Measurements from ENCODE around the gene HNRNPUL1.
"Not testable (repeated sequence)": the region's sequence is repeated elsewhere in the genome, so short reads cannot be mapped to it uniquely, and the experiment has no call there.

The HNRNPUL1 gene

DNA sequence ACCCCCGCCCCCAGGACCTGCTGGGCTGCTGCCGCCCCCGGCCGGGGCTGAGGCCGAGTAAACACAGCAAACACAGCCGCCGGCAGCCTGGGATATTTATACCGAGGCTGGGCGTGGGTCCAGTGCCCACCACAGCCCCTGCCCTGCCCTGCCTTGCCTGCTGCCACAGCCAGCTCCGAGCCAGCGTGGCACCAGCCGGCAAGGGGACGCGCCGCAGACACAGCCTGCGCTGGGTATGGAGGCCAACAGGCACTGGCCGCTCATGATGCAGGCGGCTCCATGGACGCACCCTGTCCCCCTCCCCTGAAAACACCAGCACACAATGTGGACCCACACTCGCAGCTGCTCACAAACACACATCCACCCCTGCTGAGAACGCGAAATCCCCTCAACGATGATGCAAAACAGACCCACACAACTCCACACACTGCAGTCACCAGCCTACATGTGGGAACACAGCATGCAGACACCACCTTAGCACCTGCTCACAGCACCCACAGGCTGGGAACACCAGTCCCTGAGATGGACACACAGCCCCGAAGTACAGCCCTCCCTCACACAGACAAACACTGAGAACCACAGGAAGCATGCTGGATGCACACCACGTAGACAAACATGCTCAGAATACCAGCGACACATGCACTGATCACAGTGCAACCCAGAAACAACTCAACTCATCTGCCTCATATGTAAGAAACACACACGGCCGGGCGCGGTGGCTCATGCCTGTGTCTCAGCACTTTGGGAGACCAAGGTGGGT is 62.0 kb downstream of the HNRNPUL1 start:
- DNase-seq (ENCODE audit: low read depth in 2 of 2): peak in 1 of 2 experiments; percentile 47

DNA sequence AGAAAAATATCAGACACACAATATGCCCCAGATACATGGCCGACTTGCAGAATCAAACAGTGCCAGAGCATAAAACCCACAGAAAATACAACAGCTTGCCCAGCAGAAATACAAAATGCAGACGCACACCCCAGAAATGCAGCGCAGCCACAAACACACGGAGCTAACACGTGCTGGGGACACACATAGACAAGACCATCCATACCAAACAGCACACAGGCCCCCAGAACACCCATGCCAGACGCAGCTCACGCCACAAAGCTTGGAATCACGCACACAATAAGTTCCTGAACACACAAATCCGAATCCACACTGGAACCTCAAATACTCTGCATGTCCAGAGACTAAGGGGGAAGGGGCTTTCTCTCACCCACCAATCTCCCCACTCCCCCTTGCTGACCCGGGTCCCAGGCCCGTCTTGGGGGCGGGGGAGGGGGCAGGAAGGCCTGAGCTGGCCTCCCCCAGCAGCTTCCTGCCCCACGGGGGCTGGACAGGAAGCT is 63.0 kb downstream of the HNRNPUL1 start:
- DNase-seq (ENCODE audit: low read depth in 2 of 2): no peak

DNA sequence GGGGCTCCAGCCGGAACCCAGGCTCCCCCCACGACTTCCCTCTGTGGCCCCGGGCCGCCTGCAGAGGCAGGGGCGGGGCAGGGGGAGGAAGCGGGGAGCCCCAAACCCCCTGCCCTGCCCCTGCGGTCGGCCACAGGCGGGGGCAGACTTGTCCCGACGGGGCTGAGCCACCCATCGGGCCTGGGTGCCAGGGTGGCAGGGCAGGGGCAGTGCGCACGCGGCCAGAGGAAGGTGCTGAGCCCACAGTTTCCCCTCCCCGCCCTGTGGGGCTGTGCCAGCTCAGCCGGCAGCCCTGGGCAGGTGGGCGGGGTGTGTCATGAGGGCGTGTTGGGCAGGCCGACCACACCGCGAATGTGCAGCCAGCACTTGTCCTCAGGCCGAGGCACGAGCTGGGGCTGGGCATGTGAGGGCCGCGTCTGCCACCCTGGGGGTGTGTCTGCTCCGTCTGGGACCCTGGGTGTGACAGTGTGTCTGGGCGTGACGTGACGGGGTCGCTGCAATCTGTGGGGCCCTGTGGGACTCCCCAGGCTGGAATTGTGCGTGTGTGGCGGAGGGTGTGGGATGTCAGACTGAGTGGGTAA is 63.5 kb downstream of the HNRNPUL1 start:
- DNase-seq (ENCODE audit: low read depth in 2 of 2): no peak

DNA sequence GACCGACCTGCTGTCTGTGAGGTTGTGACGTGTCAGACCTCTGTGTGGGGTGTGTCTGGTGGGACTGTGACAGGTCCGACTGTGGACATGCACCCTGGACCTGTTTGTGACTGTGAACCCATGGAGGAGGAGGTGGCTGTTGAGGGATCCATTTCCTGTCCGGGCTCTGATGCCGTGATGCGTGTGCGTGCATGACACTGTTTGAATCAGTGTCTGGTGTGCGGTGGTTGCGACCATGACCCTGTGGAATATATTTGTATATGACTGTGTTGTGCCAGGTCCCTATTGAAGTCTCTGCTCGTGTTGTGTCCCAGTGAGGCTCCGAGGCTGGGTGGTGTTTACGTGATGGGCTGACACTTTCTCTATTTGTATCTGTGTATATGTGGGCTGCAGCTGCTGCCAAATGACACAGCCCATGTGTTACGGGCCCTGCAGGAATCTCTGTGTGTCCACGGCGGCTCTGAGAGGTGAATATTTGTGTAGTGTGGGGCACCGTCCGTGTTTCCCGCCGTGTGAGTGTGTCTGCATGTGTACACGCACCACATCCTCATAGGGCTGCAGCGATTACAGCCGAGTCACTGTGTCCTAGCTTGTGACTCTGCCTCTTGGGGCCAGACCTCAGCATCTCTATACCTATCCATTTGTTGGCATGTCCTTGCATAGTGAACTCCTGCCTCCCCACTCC is 64.1 kb downstream of the HNRNPUL1 start:
- no peak for DNase-seq (ENCODE audit: low read depth in 2 of 2)

DNA sequence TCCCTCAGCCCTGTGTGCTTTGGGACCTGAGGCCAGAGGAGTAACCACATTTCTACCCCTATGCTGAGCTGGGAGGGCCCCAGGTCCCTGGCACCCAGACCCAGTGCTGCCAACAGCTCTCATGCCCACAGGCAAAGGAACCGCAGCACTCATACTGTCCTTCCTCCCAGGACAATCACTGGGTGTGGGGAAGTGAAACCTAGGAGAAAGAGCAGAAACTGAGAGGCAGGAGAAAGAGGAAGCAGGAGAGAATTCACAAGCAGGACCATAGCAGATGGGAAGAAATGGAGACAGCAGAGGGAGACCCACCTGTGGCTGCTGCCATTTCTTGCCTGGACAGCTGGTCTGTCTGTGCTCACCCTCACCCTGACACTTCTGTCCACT is 64.7 kb downstream of the HNRNPUL1 start:
- no peak for DNase-seq (ENCODE audit: low read depth in 2 of 2)

- no peak for DNase-seq (ENCODE audit: low read depth in 2 of 2)
Measured at GRCh38 chr19:41330481-41330880, 66.3 kb downstream of the HNRNPUL1 start.

DNA sequence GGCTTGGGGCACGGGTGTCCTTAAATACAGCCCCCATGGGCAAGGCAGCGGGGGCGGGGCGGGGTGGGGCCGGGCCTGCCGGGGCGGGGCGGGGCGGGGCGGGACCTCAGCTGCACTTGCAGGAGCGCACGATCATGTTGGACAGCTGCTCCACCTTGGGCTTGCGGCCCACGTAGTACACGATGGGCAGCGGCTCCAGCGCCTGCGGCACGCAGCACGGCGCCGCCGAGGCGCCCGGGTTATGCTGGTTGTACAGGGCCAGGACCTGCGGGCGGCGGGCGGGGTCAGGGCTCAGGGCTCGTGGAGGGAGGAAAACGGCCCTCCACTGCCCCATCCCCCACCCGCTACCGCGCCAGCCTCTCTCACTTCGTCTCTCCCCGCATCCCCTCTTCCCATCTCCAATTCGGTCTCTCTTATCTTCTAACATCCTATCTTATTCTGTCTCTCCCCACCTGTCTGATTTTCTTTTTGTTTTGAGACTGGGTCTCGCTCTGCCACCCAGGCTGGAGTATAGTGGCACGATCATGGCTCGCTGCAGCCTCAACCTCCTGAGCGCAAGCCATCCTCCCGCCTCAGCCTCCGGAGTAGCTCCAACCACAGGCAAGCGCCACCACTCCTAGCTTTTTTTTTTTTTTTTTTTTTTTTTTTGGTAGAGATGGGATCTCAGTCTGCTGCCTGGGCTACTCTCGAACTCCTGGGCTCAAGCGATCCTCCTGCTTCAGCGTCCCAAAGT is 66.9 kb downstream of the HNRNPUL1 start:
- DNase-seq (ENCODE audit: low read depth in 2 of 2): no peak

DNA sequence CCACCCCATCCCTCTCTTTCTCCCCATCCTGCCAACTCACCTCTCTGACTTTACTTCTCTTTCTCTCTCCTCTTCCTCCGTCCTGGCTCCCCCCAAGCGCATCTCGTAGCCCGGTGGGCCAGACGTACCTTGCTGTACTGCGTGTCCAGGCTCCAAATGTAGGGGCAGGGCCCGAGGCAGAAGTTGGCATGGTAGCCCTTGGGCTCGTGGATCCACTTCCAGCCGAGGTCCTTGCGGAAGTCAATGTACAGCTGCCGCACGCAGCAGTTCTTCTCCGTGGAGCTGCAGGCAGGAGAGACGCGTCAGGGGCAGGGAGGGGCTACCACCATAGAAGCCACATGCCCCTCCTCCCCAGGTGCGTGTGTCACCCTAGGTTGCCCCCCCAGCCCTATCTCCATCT is 67.8 kb downstream of the HNRNPUL1 start:
- DNase-seq (ENCODE audit: low read depth in 2 of 2): no peak

DNA sequence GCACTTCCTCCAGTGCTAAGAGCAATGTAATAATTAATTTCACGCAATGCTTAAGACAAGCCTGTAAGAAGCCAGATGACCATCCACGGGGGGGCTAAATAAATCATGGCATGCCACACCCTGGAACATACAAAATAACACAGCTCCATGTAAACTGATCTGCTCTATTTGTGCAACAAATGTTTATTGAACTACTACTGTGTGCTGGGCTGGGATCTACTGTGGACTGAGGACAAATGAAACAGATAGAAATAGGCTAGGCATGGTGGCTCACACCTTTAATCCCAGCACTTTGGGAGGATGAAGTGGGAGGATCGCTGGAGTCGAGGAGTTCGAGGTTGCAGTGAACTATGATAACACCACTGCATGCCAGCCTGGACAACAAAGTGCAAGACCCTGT is 68.3 kb downstream of the HNRNPUL1 start:
- no peak for DNase-seq (ENCODE audit: low read depth in 2 of 2)

GRCh38 chr19:41334793-41335192 is 70.6 kb downstream of the HNRNPUL1 start:
- DNase-seq (ENCODE audit: low read depth in 2 of 2): no peak

GRCh38 chr19:41335467-41335866 is 71.3 kb downstream of the HNRNPUL1 start:
- no peak for DNase-seq (ENCODE audit: low read depth in 2 of 2)

DNA sequence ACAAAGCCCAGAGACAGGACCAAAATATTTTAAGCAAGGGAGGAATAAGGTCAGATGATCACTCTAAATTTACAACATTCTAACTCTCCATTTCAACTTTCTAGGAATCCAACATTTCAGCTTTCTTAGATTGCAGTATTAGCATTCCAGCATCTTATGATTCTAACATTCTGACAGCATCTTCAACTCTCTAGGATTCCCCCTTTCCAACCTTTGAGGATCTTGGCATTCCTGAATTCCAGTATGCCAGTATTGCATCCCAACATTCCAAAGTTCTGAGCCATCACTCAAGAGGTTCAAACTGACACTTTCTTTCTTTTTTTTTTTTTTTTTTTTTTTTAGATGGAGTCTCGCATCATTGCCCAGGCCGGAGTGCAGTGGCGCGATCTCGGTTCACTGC is 75.8 kb downstream of the HNRNPUL1 start:
- peak in 1 of 2 experiments; percentile 53 for DNase-seq (ENCODE audit: low read depth in 2 of 2)

DNA sequence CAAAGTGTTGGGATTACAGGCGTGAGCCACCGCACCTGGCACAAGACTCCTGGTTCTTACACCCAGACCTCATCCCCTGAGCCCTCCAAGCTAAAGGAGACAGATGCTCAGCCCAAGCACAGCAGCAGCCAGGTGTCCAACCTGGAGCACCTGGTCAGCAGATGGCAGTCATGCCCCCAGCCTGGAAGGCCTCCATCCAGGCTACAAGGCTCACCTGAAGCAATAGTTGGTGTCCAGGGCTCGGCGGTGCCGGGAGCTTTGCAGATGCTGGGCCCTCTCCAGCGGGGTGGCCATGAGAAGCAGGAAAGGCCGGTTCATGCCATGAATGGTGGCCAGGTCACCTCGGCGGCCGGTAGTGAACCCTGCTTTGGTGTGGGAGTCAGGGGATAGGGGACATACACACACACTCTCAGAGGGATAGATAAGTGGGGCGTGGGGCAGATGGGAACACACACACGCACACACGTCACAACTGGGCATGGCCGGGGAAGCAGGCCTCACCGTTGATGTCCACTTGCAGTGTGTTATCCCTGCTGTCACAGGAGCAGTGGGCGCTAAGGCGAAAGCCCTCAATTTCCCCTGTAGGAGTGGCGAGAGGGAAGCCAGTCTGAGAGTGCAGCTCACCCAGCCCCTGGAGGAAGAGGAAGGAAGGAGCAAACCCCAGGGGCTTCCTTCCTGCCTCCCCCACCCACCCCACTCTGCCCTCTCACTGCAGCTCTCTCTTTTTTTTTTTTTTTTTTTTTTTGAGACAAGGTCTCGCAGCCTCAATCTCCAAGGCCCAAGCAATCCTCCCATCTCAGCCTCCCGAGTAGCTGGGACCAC is 77.7 kb downstream of the HNRNPUL1 start:
- DNase-seq (ENCODE audit: low read depth in 2 of 2): no peak

DNA sequence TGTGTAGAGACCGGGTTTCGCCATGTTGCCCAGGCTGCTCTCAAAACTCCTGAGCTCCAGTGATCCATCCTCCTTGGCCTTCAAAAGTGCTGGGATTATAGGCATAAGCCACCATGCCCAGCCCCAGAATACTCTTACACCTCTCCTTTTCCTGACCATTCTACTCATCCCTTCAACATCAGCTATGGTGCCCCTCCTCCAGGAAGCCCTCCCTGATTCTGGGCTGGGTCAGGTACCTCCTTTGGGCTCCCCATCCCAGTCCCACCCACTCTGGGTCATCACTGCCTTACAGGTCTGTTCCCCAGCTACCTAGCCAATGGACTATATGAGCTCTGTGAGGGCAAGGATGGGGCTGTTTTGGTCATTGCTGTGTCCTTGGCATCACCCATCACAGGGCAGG is 80.0 kb downstream of the HNRNPUL1 start:
- no peak for DNase-seq (ENCODE audit: low read depth in 2 of 2)

GRCh38 chr19:41346916-41347315 is 82.7 kb downstream of the HNRNPUL1 start:
- DNase-seq (ENCODE audit: low read depth in 2 of 2): not testable (repeated sequence)

DNA sequence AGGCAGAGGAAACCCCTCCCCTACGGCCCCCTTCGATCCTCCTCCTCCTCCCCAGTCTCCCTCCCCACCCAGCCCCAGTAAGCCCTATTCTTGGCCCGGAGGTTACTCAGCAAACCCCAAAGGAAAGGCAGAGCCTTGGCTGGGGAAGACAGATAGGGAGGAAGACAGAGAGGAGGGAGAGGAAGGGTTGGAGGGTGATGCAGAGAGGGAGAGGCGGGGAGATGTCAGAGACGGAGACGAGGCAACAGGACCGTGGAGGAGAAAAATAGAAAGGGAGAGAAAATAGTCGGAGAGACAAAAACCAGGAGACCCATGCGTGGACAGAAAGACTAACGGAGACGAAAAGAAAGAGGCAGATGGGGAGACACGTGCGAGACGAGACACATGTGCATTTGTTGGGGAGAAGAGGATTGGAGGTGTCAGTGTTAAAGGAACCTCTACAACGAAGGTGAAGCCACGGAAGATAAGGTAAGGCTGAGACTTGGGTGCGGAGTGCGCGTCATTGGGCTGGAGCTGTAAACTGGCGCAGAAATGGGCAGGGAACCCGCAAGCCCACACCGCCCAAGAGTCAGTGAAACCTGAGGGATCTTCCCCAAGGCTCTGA is 86.7 kb downstream of the HNRNPUL1 start:
- no peak for DNase-seq (ENCODE audit: low read depth in 2 of 2)

- DNase-seq (ENCODE audit: low read depth in 2 of 2): no peak
Measured at GRCh38 chr19:41351339-41352245, 87.4 kb downstream of the HNRNPUL1 start.

DNA sequence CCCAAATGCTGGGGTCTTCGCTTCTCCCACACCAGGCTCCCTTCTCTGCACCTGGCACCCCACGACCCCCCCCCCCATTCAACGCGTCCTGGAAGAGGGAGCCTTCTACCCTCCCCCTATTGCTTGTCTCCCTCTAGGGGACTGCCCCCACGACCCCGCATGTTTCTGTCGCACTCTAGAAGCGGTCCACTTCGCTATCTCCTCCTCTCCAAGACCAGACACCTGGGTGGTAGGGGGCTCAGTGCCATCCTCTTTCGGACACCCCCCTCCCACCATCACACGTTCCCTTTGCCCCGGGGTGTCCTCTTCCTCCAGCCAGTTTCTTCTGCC is 88.1 kb downstream of the HNRNPUL1 start:
- DNase-seq (ENCODE audit: low read depth in 2 of 2): no peak

- DNase-seq (ENCODE audit: low read depth in 2 of 2): no peak
Measured at GRCh38 chr19:41352609-41353465, 88.7 kb downstream of the HNRNPUL1 start.

Measured in fibroblast of skin of left biceps (primary cell).